SU-DHL-6 (cell line): Measurements from ENCODE around the gene GDF10.

ENCODE experiments used
- H2AFZ ChIP-seq: fragments of 200-600 bp; sonication (generic); 2 replicates; pipeline ENCODE4 v1.6.1; 2014; ENCODE audit warnings: low read depth, mild to moderate bottlenecking, moderate library complexity, mixed read lengths, antibody characterized with exemption, low read length; ENCODE audit not compliant: severe bottlenecking
- H3F3A ChIP-seq: fragments of 200-600 bp; shearing (Covaris generic); 2 replicates; pipeline ENCODE4 v1.6.0; 2016; ENCODE audit warnings: antibody characterized with exemption, mild to moderate bottlenecking; ENCODE audit not compliant: insufficient read depth
- H3K27ac ChIP-seq: fragments of 200-600 bp; sonication (generic); 2 replicates; pipeline ENCODE4 v1.5.1; 2016; ENCODE audit warnings: low read depth, mild to moderate bottlenecking, low read length, moderate library complexity, mixed read lengths
- H3K27me3 ChIP-seq: fragments of 200-600 bp; sonication (generic), shearing (Covaris generic); 2 replicates; pipeline ENCODE4 v1.6.0; 2014; ENCODE audit warnings: mild to moderate bottlenecking, low read length
- H3K36me3 ChIP-seq: fragments of 200-600 bp; sonication (generic); 2 replicates; pipeline ENCODE4 v1.6.1; 2014; ENCODE audit warnings: mild to moderate bottlenecking, low read length, mixed read lengths
- H3K4me2 ChIP-seq: fragments of 300-600, 200-600 bp; shearing (Covaris generic), sonication (generic); 2 replicates; pipeline ENCODE4 v1.6.0; 2014; ENCODE audit warnings: low read length, low read depth, mild to moderate bottlenecking; ENCODE audit not compliant: poor library complexity, severe bottlenecking
- H3K4me3 ChIP-seq: fragments of 200-600 bp; sonication (generic); 2 replicates; pipeline ENCODE4 v1.5.1; 2014; ENCODE audit warnings: antibody characterized with exemption, low read length, mild to moderate bottlenecking, mixed read lengths; ENCODE audit not compliant: insufficient read depth, poor library complexity, severe bottlenecking
- H3K79me2 ChIP-seq: fragments of 200-600 bp; sonication (generic); 2 replicates; pipeline ENCODE4 v1.6.1; 2014; ENCODE audit warnings: mild to moderate bottlenecking, low read length, moderate library complexity; ENCODE audit not compliant: insufficient read depth
- H3K9ac ChIP-seq: fragments of 200-600 bp; sonication (generic); 2 replicates; pipeline ENCODE4 v1.7.0; 2014; ENCODE audit warnings: mild to moderate bottlenecking, low read length
- H3K9me2 ChIP-seq: fragments of 200-600 bp; sonication (generic); replicated peaks from 2 replicates; pipeline ENCODE4 v1.6.1; 2014; ENCODE audit warnings: low read length; ENCODE audit not compliant: insufficient read depth
- H3K9me3 ChIP-seq: fragments of 200-600 bp; sonication (generic); 2 replicates; pipeline ENCODE4 v1.6.1; 2014; ENCODE audit warnings: low read length, mixed read lengths; ENCODE audit not compliant: insufficient read depth
- H4K20me1 ChIP-seq: fragments of 200-600 bp; sonication (generic); 2 replicates; pipeline ENCODE4 v1.6.1; 2014; ENCODE audit warnings: low read depth, mild to moderate bottlenecking, antibody characterized with exemption, low read length, moderate library complexity, mixed read lengths
- CTCF ChIP-seq: fragments of 200-600 bp; sonication (generic); IDR thresholded peaks from one replicate; pipeline ENCODE4 v1.5.1; 2017; ENCODE audit warnings: antibody characterized with exemption, mild to moderate bottlenecking, low read length, moderate library complexity; ENCODE audit not compliant: insufficient read depth, poor library complexity, severe bottlenecking
- EZH2phosphoT487 ChIP-seq: fragments of 200-600 bp; sonication (generic), shearing (Covaris generic); conservative IDR thresholded peaks from 2 replicates; pipeline ENCODE4 v1.6.1; 2018; ENCODE audit warnings: mild to moderate bottlenecking, antibody characterized with exemption, low read length, moderate library complexity, mixed read lengths

GDF10 gene

GRCh38 chr10:47255866-47256265 is 44.1 kb upstream of the GDF10 start:
- Histone ChIP-seq H3K4me3 (no peak overlapping the region), H3K36me3 (no peaks in the 10 kb centered on the region), H3K9me3 (no peaks in the 10 kb centered on the region), H3K4me2 (no peak overlapping the region), H3K27me3 (no peaks in the 10 kb centered on the region), H3K79me2 (no peaks in the 10 kb centered on the region), H4K20me1 (no peaks in the 10 kb centered on the region), H3K27ac (no peak overlapping the region), H2AFZ (no peak overlapping the region), H3F3A (no peaks in the 10 kb centered on the region), H3K9me2 (no peaks in the 10 kb centered on the region), H3K9ac (no peak overlapping the region)
- no peak for TF ChIP-seq CTCF
- no peak for TF ChIP-seq EZH2phosphoT487

GRCh38 chr10:47256751-47257336 is 43.2 kb upstream of the GDF10 start:
- Histone ChIP-seq H3K79me2 (no peaks in the 10 kb centered on the region), H3K4me3 (no peak overlapping the region), H2AFZ (no peak overlapping the region), H3K9me2 (no peaks in the 10 kb centered on the region), H3K4me2 (no peak overlapping the region), H3K27me3 (no peaks in the 10 kb centered on the region), H4K20me1 (no peaks in the 10 kb centered on the region), H3K36me3 (no peaks in the 10 kb centered on the region), H3K9me3 (no peaks in the 10 kb centered on the region), H3F3A (no peaks in the 10 kb centered on the region), H3K9ac (no peak overlapping the region), H3K27ac (no peak overlapping the region)
- TF ChIP-seq EZH2phosphoT487 (no peak), CTCF (no peak)

- H3K9me2 ChIP-seq: no peaks in the 10 kb centered on the region
- H3K9ac ChIP-seq: no peak overlapping the region
- TF ChIP-seq CTCF (no peak), EZH2phosphoT487 (no peak)
- no peaks in the 10 kb centered on the region for H3K79me2 ChIP-seq
- no peak overlapping the region for H2AFZ ChIP-seq
- no peak overlapping the region for H3K4me3 ChIP-seq
- no peak overlapping the region for H3K4me2 ChIP-seq
- no peaks in the 10 kb centered on the region for H3K27me3 ChIP-seq
- no peak overlapping the region for H3K27ac ChIP-seq
- no peaks in the 10 kb centered on the region for H3F3A ChIP-seq
- no peaks in the 10 kb centered on the region for H4K20me1 ChIP-seq
- no peaks in the 10 kb centered on the region for H3K36me3 ChIP-seq
- no peaks in the 10 kb centered on the region for H3K9me3 ChIP-seq
Observed at GRCh38 chr10:47257396-47258120, 42.4 kb upstream of the GDF10 start.
